OCI-LY3 (cell line): Measurements from ENCODE around the gene TRERF1.
A peak's percentile ranks its signal among the peaks of the same experiment; 100 is the strongest.

Experiments used
- CTCF ChIP-seq: fragments of 200-600, 300-600 bp; sonication (generic); IDR thresholded peaks from 2 replicates; pipeline ENCODE4 v1.5.1; 2014; ENCODE audit warnings: antibody characterized with exemption, low read length, low read depth
- EZH2phosphoT487 ChIP-seq: fragments of 200-600 bp; shearing (Covaris generic); IDR thresholded peaks from 2 replicates; pipeline ENCODE4 v1.6.1; 2018; ENCODE audit warnings: antibody characterized with exemption, mixed run types, low read depth

DNA sequence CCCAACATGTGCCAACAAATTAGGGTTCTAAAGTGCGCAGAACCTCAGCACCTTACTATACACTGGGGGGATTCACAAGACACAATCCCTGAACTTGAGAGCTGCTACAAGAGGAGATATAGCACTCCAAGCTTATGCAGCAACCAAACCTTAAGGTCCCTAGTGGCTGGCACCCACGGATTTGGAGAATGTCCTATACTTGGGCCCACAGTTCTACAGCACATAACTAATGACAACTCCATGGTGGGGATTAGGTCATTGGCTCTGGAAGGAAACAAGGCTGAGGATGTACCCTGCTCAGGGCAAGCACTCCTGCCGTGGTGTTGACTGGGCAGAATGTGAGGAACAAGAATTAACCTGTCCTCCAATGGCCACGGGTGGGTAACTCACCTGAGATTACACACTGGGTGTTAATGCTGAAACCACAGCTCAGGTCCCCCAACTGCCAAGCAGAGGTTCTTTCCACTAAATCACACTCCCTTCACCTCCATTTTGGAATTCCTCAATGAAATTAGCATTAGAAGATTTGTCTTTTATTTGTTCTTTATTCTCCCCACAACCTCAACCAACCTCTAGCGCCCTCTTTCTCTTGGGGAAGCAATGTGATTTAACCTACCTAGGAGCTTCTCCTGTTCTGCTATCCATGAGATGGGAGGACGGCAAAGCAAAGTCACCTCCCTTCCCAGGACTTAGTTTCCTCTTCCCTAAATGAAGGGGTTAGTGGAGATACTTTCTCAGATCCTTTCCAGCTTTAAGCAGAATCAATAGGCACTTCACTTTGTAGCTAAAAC, 32.0 kb downstream of the TRERF1 start:
- TF ChIP-seq CTCF, result peak; percentile 32
- no peak for TF ChIP-seq EZH2phosphoT487
